WTC11 (cell line): ENCODE data around the gene LASP1NB.

Experiments
- ZBTB21 ChIP-seq: sonication (generic); formaldehyde crosslinking; IDR thresholded peaks from 2 replicates; pipeline ENCODE4 v1.8.1; 2023; ENCODE audit warnings: mild to moderate bottlenecking, missing genetic modification reagents, borderline replicate concordance
- TF ChIP-seq, protein P1 (sequence below): fragments of 200-600 bp; IDR thresholded peaks from 2 replicates; pipeline ENCODE4 v1.8.0; 2022; ENCODE audit warnings: antibody characterized with exemption

DNA sequence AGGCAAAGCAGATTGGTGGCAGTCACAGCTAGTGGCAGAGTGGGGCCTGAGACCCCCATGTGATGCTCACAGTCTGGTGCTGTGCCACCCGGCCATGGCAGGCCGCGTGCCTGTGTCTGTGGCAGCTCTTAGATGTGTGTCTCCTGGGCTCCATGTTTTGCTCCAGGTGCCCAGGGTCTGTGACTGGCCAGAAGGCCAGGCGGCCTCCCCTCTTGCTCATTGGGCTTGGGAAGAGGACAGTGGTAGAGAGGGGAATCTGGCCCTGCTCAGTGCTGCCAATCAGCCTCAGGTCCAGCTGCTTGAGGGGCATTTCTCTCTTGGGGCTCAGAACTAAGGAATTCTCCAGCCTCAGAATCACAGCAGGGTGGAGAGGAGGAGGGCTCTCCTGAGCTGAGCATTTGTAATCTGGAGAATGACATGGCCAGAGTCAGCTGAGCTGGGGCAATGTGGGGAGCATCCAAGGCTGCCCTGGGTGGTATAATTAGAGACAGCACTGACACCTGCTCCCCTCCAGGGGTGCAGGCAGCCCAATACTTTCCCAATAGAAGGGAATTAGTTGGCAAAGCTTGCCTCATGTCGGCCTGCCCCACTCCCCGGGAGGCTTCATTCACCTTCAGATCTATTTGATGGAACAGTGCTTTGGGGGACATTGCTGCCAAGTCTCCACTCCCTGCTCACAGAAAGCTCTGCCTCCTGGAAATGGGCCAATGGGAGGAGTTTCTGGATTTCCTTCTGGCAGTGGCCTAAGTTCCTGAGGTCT lies 2.7 kb upstream of the LASP1NB start:
- TF ChIP-seq, protein P1, sequence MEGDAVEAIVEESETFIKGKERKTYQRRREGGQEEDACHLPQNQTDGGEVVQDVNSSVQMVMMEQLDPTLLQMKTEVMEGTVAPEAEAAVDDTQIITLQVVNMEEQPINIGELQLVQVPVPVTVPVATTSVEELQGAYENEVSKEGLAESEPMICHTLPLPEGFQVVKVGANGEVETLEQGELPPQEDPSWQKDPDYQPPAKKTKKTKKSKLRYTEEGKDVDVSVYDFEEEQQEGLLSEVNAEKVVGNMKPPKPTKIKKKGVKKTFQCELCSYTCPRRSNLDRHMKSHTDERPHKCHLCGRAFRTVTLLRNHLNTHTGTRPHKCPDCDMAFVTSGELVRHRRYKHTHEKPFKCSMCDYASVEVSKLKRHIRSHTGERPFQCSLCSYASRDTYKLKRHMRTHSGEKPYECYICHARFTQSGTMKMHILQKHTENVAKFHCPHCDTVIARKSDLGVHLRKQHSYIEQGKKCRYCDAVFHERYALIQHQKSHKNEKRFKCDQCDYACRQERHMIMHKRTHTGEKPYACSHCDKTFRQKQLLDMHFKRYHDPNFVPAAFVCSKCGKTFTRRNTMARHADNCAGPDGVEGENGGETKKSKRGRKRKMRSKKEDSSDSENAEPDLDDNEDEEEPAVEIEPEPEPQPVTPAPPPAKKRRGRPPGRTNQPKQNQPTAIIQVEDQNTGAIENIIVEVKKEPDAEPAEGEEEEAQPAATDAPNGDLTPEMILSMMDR, result no peak
- no peak for TF ChIP-seq ZBTB21 (CRISPR knock-in tag)
